ENCODE data around the gene RPS2.

RPS2 gene

DNA sequence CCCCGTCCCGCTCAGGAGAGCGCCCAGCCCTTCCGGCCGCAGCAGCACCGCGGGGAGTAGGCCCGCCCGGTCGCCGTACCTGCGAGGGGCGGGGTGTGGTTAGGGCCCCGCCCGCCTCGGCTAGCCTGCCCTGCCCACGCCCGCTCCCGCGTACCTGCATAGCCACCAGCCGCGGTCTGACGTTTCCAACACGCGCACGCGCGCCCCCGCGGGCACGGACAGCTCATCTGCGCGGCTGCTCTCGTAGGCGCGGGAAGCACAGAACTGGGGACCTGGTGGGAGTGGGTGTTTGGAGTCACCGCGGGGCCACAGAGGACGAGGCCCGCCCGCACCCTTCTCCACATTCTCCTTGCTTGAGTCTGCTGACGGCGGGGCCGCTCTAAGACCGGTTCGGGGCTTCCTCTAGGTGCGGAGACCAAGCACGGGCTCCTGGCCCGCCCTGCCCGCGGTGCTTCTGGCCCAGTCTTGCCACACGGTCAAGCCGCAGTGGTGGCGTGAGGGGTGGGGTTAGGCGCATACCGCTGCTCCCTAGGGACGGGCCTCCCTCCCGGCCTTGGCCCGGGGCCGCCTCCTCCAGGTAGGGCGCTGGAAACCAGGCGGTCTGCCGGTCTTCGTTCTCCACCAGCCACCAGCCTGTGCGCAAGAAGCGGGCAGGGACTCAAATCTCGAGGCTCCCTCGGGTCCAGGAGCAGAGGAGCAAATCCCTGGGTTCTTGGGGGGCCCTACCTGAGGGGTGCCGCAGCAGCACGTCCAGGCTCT lies 14.8 kb upstream of the RPS2 start:
- TF ChIP-seq, protein P1, sequence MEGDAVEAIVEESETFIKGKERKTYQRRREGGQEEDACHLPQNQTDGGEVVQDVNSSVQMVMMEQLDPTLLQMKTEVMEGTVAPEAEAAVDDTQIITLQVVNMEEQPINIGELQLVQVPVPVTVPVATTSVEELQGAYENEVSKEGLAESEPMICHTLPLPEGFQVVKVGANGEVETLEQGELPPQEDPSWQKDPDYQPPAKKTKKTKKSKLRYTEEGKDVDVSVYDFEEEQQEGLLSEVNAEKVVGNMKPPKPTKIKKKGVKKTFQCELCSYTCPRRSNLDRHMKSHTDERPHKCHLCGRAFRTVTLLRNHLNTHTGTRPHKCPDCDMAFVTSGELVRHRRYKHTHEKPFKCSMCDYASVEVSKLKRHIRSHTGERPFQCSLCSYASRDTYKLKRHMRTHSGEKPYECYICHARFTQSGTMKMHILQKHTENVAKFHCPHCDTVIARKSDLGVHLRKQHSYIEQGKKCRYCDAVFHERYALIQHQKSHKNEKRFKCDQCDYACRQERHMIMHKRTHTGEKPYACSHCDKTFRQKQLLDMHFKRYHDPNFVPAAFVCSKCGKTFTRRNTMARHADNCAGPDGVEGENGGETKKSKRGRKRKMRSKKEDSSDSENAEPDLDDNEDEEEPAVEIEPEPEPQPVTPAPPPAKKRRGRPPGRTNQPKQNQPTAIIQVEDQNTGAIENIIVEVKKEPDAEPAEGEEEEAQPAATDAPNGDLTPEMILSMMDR (IDR thresholded peaks at IDR 0.05; ENCODE audit: low read depth, low read length), result no peak
- no peak overlapping the region for H3K4me3 ChIP-seq (ENCODE audit: low read depth, low read length)

DNA sequence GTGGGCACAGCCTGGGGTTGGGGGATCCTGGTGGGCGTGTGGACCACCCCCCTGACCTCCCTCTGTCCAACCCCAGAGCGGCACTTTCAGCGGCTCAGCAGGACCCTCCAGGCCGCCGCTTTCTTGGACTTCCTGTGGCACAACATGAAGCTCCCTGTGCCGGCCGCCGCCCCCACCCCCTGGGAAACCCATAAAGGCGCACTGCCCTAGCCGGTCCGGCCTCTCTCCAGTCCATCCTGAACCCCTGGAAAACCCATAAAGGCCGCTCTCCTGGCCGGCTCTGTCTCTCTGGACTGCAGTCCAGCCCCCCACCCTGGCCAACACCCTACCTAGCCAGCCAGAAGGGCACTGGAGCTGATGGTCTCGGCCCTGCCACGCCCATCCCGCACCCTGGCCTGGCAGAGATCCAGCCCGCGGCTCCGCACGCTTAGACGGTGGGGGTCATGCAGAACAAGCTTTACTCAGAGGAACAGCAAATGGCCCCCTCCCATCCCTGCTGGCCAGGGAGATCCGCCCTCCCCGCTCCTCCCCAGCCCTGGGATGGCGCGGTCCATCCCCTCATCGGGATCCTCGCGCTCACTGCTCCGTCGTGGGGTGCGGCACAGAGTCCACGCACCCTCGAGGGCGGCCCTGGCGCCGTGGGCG lies 14.0 kb upstream of the RPS2 start:
- TF ChIP-seq, protein P1 (IDR thresholded peaks at IDR 0.05; ENCODE audit: low read depth, low read length), result no peak
- H3K4me3 ChIP-seq (ENCODE audit: low read depth, low read length), result no peak overlapping the region

DNA sequence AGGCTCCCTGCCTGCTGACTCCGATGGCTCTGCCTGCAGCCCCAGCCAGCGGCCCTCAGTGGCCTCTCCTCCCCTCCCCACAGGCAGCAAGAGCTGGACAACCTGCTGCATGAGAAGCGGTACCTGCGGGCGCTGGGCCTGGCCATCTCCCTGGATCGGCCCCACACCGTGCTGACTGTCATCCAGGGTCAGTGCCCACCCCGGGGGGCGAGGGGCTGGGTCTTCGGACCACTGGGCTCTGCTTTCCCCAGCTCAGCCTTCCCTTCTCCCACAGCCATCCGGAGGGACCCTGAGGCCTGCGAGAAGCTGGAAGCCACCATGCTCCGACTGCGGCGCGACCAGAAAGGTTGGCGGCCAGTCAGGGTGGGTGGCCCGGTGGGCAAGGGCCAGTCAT lies 13.2 kb upstream of the RPS2 start:
- TF ChIP-seq, protein P1 (IDR thresholded peaks at IDR 0.05; ENCODE audit: low read depth, low read length), result no peak
- H3K4me3 ChIP-seq (ENCODE audit: low read depth, low read length), result no peak overlapping the region

DNA sequence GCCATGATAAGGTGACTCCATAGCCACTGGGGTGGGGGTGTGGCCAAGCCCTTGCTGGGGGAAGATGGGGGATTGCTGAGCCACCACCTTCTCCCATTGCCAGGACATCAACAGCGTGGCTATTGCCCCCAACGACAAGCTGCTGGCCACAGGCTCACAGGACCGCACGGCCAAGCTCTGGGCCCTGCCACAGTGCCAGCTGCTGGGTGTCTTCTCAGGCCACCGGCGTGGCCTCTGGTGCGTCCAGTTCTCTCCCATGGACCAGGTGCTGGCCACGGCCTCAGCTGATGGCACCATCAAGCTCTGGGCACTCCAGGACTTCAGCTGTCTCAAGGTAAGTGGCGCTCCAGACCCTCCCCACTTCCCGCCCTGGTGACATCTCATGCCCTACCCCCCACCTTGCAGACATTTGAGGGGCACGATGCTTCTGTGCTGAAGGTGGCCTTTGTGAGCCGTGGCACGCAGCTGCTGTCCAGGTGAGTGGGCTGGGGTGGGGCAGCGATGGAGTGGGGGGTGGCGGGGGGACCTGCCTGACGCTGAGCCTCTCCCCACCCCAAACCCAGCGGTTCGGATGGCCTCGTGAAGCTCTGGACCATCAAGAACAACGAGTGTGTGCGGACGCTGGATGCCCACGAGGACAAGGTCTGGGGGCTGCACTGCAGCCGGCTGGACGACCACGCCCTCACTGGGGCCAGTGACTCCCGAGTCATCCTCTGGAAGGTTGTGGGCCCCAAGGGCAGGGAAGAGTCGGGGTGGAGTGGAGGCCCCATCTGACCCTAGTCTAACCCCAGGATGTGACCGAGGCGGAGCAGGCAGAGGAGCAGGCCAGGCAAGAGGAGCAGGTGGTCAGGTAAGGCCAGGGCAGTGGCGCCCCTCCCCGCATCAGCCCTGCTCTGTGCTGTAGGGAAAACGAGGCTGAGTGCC lies 12.6 kb upstream of the RPS2 start:
- no peak overlapping the region for H3K4me3 ChIP-seq (ENCODE audit: low read depth, low read length)
- TF ChIP-seq, protein P1 (IDR thresholded peaks at IDR 0.05; ENCODE audit: low read depth, low read length), result no peak

DNA sequence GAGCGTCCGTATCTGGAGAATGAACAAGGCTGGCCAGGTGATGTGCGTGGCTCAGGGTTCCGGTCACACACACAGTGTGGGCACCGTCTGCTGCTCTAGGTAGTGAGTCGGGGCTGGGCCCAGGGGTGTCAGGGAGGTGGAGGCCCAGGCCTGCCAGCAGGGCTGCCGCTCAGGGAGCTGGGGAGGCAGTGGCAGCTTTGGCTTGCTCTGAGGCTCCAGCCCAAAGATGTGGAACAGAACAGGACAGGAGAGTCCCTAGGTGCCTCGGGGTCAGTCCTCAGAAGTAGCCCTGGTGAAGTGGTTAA lies 11.5 kb upstream of the RPS2 start:
- H3K4me3 ChIP-seq (ENCODE audit: low read depth, low read length), result no peak overlapping the region
- TF ChIP-seq, protein P1 (IDR thresholded peaks at IDR 0.05; ENCODE audit: low read depth, low read length), result no peak

DNA sequence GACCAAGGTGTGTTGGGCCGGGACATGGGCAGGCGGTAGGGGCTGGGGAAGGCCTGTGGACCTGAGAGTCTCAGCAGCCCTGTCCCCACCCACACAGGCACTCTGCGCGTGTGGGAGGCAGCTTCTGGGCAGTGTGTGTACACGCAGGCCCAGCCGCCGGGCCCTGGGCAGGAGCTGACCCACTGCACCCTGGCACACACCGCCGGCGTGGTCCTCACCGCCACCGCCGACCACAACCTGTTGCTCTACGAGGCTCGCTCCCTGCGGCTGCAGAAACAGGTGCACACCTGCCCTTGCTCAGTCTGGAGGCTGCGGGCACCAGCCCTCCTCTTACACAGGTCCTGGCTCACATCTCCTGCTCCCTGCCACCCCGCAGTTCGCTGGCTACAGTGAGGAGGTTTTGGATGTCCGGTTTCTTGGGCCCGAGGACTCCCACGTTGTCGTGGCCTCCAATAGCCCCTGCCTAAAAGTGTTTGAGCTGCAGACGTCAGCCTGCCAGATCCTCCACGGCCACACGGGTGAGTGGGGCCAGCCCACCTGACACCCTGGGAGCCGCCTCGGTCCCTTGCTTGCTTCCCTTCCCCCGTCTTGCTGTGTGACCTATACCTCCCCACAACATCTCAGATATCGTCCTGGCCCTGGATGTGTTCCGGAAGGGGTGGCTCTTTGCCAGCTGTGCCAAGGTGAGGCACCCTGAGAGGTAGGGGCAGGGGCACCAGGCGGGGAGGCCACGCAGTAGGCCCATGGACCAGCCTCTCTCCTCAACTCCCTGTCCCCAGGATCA lies 11.0 kb upstream of the RPS2 start:
- TF ChIP-seq, protein P1 (IDR thresholded peaks at IDR 0.05; ENCODE audit: low read depth, low read length), result no peak
- no peak overlapping the region for H3K4me3 ChIP-seq (ENCODE audit: low read depth, low read length)
